Neuronal stem cell (in vitro differentiated cells): ENCODE results near the gene POLA2.
"Not testable (repeated sequence)": the region's sequence is repeated elsewhere in the genome, so short reads cannot be mapped to it uniquely, and the experiment has no call there.

Source experiments
- DNase-seq: peaks from one replicate; pipeline ENCODE4 v3.0.0-alpha.2; 2013; ENCODE audit warnings: low spot score
- H2AFZ ChIP-seq: one replicate; pipeline ENCODE4 v1.6.1; 2013; ENCODE audit warnings: mild to moderate bottlenecking, low read length, inconsistent platforms
- H2AK5ac ChIP-seq: 2 replicates; pipeline ENCODE4 v1.6.1; 2013; ENCODE audit warnings: low read depth, mild to moderate bottlenecking, inconsistent platforms, low read length, moderate library complexity, mixed read lengths
- H2BK120ac ChIP-seq: 2 replicates; pipeline ENCODE4 v1.6.1; 2013; ENCODE audit warnings: low read depth, mild to moderate bottlenecking, inconsistent platforms, low read length, moderate library complexity, mixed read lengths
- H2BK12ac ChIP-seq: one replicate; pipeline ENCODE4 v1.6.1; 2013; ENCODE audit warnings: low read length, inconsistent platforms
- H2BK15ac ChIP-seq: 2 replicates; pipeline ENCODE4 v1.6.1; 2013; ENCODE audit warnings: mild to moderate bottlenecking, low read length, inconsistent platforms, mixed read lengths
- H2BK5ac ChIP-seq: one replicate; pipeline ENCODE4 v1.6.1; 2013; ENCODE audit warnings: inconsistent platforms, mild to moderate bottlenecking, low read length, moderate library complexity
- H3K14ac ChIP-seq: one replicate; pipeline ENCODE4 v1.6.1; 2013; ENCODE audit warnings: low read length, inconsistent platforms
- H3K18ac ChIP-seq: 2 replicates; pipeline ENCODE4 v1.6.1; 2013; ENCODE audit warnings: low read length, inconsistent platforms
- H3K23ac ChIP-seq: 2 replicates; pipeline ENCODE4 v1.6.1; 2013; ENCODE audit warnings: low read depth, mild to moderate bottlenecking, mixed read lengths, low read length, inconsistent platforms; ENCODE audit not compliant: poor library complexity
- H3K27ac ChIP-seq: replicated peaks from 3 replicates; pipeline ENCODE4 v1.5.1; 2013; ENCODE audit warnings: low read length, inconsistent platforms
- H3K27me3 ChIP-seq, 3 experiments: 2 replicates each; pipeline ENCODE4 v1.6.1; 2013; ENCODE audit warnings: low read length in 3 of 3, mild to moderate bottlenecking in 2 of 3, inconsistent platforms in 1 of 3, low read depth in 1 of 3, mixed read lengths in 1 of 3, moderate library complexity in 1 of 3; ENCODE audit not compliant: control insufficient read depth in 3 of 3, insufficient read depth in 3 of 3
- H3K36me3 ChIP-seq, 2 donors: replicated peaks in 1 of 2; 2 replicates each; pipeline ENCODE4 v1.6.1; 2013; ENCODE audit warnings: low read length in 2 of 2; ENCODE audit not compliant: control insufficient read depth in 2 of 2, insufficient read depth in 2 of 2
- H3K4ac ChIP-seq: 2 replicates; pipeline ENCODE4 v1.6.1; 2013; ENCODE audit warnings: inconsistent platforms, mild to moderate bottlenecking, low read length, moderate library complexity
- H3K4me1 ChIP-seq, 2 donors: 1 replicate in 1 of 2; 2 replicates in 1 of 2; pipeline ENCODE4 v1.6.1; 2013; ENCODE audit warnings: low read length in 2 of 2, low read depth in 1 of 2; ENCODE audit not compliant: control insufficient read depth in 2 of 2, insufficient read depth in 1 of 2
- H3K4me2 ChIP-seq: one replicate; pipeline ENCODE4 v1.6.1; 2013; ENCODE audit warnings: mild to moderate bottlenecking, low read length, inconsistent platforms; ENCODE audit not compliant: insufficient read depth, poor library complexity, severe bottlenecking
- H3K4me3 ChIP-seq, 2 donors: 2 replicates each; pipeline ENCODE4 v1.5.1; 2013; ENCODE audit warnings: low read length in 2 of 2, mild to moderate bottlenecking in 2 of 2, inconsistent platforms in 1 of 2, moderate library complexity in 1 of 2
- H3K79me1 ChIP-seq: one replicate; pipeline ENCODE4 v1.6.1; 2013; ENCODE audit warnings: low read depth, mild to moderate bottlenecking, inconsistent platforms, low read length, moderate library complexity
- H3K9ac ChIP-seq: one replicate; pipeline ENCODE4 v1.6.1; 2013; ENCODE audit warnings: mild to moderate bottlenecking, low read depth, low read length, inconsistent platforms; ENCODE audit not compliant: poor library complexity
- H3K9me3 ChIP-seq, 2 donors: replicated peaks in 1 of 2; 2 replicates each; pipeline versions ENCODE3 to v1.6.1; 2013; ENCODE audit warnings: low read length in 2 of 2, mild to moderate bottlenecking in 2 of 2, inconsistent platforms in 1 of 2, low read depth in 1 of 2, mixed read lengths in 1 of 2, moderate library complexity in 1 of 2; ENCODE audit not compliant: control insufficient read depth in 2 of 2, insufficient read depth in 1 of 2
- H4K8ac ChIP-seq: one replicate; pipeline ENCODE4 v1.6.1; 2013; ENCODE audit warnings: low read depth, mild to moderate bottlenecking, inconsistent platforms, low read length, moderate library complexity
- H4K91ac ChIP-seq: one replicate; pipeline ENCODE4 v1.6.1; 2013; ENCODE audit warnings: low read length, low read depth, mild to moderate bottlenecking, inconsistent platforms; ENCODE audit not compliant: poor library complexity
- WGBS, 2 donors: extraction: QIAGEN DNeasy Blood & Tissue Kit; methylation state at CpG; one replicate each; pipeline ENCODE4 v1.1.7; 2013; ENCODE audit warnings: missing lambda C conversion rate in 2 of 2, mixed read lengths in 1 of 2; ENCODE audit not compliant: insufficient read length in 2 of 2, insufficient replicate concordance in 1 of 2; ENCODE audit errors: extremely low coverage in 2 of 2; 5-methylcytosine and 5-hydroxymethylcytosine counted together

POLA2 gene

DNA sequence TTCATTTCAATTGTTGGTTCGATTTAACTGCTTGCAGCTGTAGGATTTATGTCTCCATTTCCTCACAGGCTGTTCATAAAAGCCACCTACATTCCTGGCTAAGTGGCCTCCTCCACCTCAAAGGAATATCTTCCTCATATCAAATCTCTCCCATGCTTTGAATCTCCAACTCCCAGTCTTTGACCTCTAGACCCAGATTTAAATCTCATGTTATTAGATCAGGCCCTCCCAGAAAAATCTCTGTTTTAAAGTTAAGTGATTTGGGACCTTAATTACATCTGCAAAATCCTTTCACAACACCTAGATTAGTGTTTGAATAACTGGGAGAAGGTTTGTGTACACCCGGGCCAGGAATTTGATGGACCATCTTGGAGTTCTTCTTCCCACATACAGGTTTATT is 33.9 kb upstream of the POLA2 start:
- H3K4me2 ChIP-seq = no peak overlapping the region
- H2BK5ac ChIP-seq = no peak overlapping the region
- H3K36me3 ChIP-seq = no peaks in the 10 kb centered on the region
- H4K91ac ChIP-seq = no peak overlapping the region
- H3K4ac ChIP-seq = no peak overlapping the region
- no peak overlapping the region for H3K18ac ChIP-seq
- no peak overlapping the region for H3K4me3 ChIP-seq
- no peak overlapping the region for H2BK12ac ChIP-seq
- peaks cover 2 to 3% of the 10 kb centered on the region in 2 donors for H3K9me3 ChIP-seq
- no peak overlapping the region for H2BK15ac ChIP-seq
- H3K79me1 ChIP-seq = peaks cover 3% of the 10 kb centered on the region
- no peak overlapping the region for H3K9ac ChIP-seq
- no peak overlapping the region for H3K23ac ChIP-seq
- H3K27ac ChIP-seq = no peak overlapping the region
- peaks cover 5 to 6% of the 10 kb centered on the region in 2 donors for H3K4me1 ChIP-seq
- peaks cover 0 to 6% (median 0%) of the 10 kb centered on the region in 3 experiments for H3K27me3 ChIP-seq
- no peak overlapping the region for H2AK5ac ChIP-seq
- no peak overlapping the region for H2BK120ac ChIP-seq
- no peak for DNase-seq
- no peak overlapping the region for H3K14ac ChIP-seq
- no CpG with 5 or more reads among the region's 2 CpGs for WGBS, 2 donors
- no peak overlapping the region for H2AFZ ChIP-seq
- no peak overlapping the region for H4K8ac ChIP-seq

DNA sequence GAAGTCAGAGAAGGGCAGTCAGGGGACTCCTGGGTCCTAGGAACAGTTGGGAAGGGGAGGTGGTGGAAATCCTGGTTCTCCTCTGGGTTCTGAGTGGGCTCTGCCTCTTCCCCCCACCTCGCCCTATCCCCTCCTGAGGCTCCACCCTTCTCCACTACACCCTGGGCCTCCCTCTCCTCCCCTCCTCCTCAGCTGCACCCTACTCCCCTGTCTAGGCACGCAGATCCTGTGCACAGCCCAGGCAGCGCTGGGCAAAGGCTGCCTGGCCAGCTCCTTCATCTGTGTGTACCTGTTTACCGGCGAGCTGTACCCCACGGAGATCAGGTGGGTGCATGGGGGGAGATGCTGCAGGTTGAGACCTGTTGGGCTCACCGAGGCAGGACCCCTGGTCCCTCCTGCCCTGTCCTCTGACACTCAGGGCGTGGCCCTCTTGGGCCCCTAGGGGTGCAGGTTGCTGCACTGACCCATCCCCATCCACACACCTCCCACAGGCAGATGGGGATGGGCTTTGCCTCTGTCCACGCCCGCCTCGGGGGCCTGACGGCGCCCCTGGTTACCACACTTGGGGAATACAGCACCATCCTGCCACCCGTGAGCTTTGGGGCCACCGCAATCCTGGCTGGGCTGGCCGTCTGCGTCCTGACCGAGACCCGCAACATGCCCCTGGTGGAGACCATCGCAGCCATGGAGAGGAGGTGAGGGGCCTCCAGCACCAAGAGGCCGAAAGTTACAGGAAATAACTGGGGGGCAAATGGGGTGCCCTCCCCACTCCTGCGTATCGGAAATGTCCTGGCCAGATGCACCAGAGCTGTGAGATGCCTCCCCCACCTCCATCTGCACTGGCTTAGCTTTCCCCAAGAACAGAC is 25.3 kb upstream of the POLA2 start:
- H3K27me3 ChIP-seq = peaks cover 0 to 5% (median 2%) of the 10 kb centered on the region in 3 experiments
- no peak overlapping the region for H4K8ac ChIP-seq
- no peak overlapping the region for H3K27ac ChIP-seq
- peak overlapping the region; percentile 20 for H4K91ac ChIP-seq
- DNase-seq = no peak
- no peak overlapping the region for H3K4me3 ChIP-seq
- no peak overlapping the region for H3K4ac ChIP-seq
- no peak overlapping the region for H2BK120ac ChIP-seq
- H2BK5ac ChIP-seq = no peak overlapping the region
- H2AFZ ChIP-seq = peak overlapping the region; percentile 17
- no peak overlapping the region for H3K14ac ChIP-seq
- H3K36me3 ChIP-seq = no peaks in the 10 kb centered on the region
- peak overlapping the region; percentile 83 for H3K23ac ChIP-seq
- H3K79me1 ChIP-seq = no peaks in the 10 kb centered on the region
- peak overlapping the region; percentile 1 for H3K18ac ChIP-seq
- H3K9me3 ChIP-seq = no peaks in the 10 kb centered on the region
- H2BK15ac ChIP-seq = no peak overlapping the region
- H3K9ac ChIP-seq = no peak overlapping the region
- WGBS, 2 donors = no CpG with 5 or more reads among the region's 23 CpGs
- H2AK5ac ChIP-seq = peak overlapping the region; percentile 12
- no peaks in the 10 kb centered on the region for H3K4me1 ChIP-seq
- no peak overlapping the region for H3K4me2 ChIP-seq
- no peak overlapping the region for H2BK12ac ChIP-seq

- H3K4me2 ChIP-seq, H3K27ac ChIP-seq, H2BK12ac ChIP-seq, H2BK120ac ChIP-seq, H3K9me3 ChIP-seq, H3K79me1 ChIP-seq, H2BK5ac ChIP-seq, H3K27me3 ChIP-seq, H2AFZ ChIP-seq, H3K14ac ChIP-seq, H3K23ac ChIP-seq, H3K36me3 ChIP-seq, H2AK5ac ChIP-seq, H3K18ac ChIP-seq, H3K4me1 ChIP-seq, H3K4me3 ChIP-seq, H3K9ac ChIP-seq, H2BK15ac ChIP-seq, H4K8ac ChIP-seq, H3K4ac ChIP-seq, DNase-seq, H4K91ac ChIP-seq: not testable (repeated sequence)
- WGBS, 2 donors = no CpG with 5 or more reads among the region's 6 CpGs
These were observed 23.5 kb upstream of the POLA2 start for GRCh38 chr11:65238302-65238701.

DNA sequence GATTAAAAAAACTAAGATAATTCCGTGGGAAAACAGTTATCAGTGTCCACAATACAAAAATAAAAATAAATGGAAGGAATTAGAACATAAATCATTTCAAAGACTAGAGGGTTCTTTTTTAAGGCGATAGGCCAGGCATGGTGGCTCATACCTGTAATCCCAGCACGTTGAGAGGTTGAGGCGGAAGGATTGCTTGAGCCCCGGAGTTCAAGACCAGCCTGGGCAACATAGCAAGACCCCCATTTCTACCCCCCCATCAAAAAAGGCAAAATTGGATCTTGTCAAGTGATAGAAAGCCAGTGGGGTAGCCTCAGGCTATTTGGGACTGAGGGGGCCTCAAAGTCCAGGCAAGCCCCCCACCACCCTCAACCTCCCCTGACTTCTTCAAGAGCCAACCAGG is 20.6 kb upstream of the POLA2 start:
- DNase-seq = no peak
- Histone ChIP-seq H3K9ac (no peak overlapping the region), H3K14ac (no peak overlapping the region), H3K23ac (no peak overlapping the region), H4K8ac (no peak overlapping the region), H2BK120ac (no peak overlapping the region), H3K4me2 (no peak overlapping the region), H3K27me3 (peaks cover 0 to 2% (median 0%) of the 10 kb centered on the region in 3 experiments), H2BK15ac (no peak overlapping the region), H3K4me1 (no peaks in the 10 kb centered on the region), H3K4me3 (no peak overlapping the region), H2BK5ac (no peak overlapping the region), H3K27ac (no peak overlapping the region), H3K79me1 (no peaks in the 10 kb centered on the region), H2AK5ac (peak overlapping the region; percentile 40), H3K18ac (no peak overlapping the region), H2BK12ac (no peak overlapping the region), H3K4ac (no peak overlapping the region), H4K91ac (no peak overlapping the region), H2AFZ (no peak overlapping the region), H3K36me3 (no peaks in the 10 kb centered on the region), H3K9me3 (no peaks in the 10 kb centered on the region)
- WGBS, 2 donors = no CpG with 5 or more reads among the region's 5 CpGs
